NCI-H345 (cell line): Measurements from ENCODE around the gene TYROBP.
A peak's percentile ranks its signal among the peaks of the same experiment; 100 is the strongest.
"Not testable (repeated sequence)": the region's sequence is repeated elsewhere in the genome, so short reads cannot be mapped to it uniquely, and the experiment has no call there.

Source experiments
- DNase-seq: peaks from one replicate; lab custom pipeline; 2025; lab: John Stamatoyannopoulos, UW

The TYROBP gene

GRCh38 chr19:35908010-35908441 lies at the start of gene TYROBP:
TYROBP (minus strand) TSS chr19:35908295; CDS start chr19:35908228, 67 bp downstream.
- no peak for DNase-seq

- not testable (repeated sequence) for DNase-seq
Observed at GRCh38 chr19:35957411-35957810, 49.3 kb upstream of the TYROBP start.

GRCh38 chr19:35955881-35956634 lies 48.0 kb upstream of the TYROBP start:
- DNase-seq: no peak

GRCh38 chr19:35949131-35949530 lies 41.0 kb upstream of the TYROBP start:
- no peak for DNase-seq

GRCh38 chr19:35946203-35946602 lies 38.1 kb upstream of the TYROBP start:
- no peak for DNase-seq

- no peak for DNase-seq
Observed at GRCh38 chr19:35945121-35945790, 37.2 kb upstream of the TYROBP start.

GRCh38 chr19:35944556-35944955 lies 36.5 kb upstream of the TYROBP start:
- DNase-seq: no peak

GRCh38 chr19:35943321-35944301 lies 35.5 kb upstream of the TYROBP start:
- no peak for DNase-seq

GRCh38 chr19:35942235-35942634 lies 34.1 kb upstream of the TYROBP start:
- DNase-seq: no peak

GRCh38 chr19:35940839-35941238 lies 32.7 kb upstream of the TYROBP start:
- DNase-seq: no peak

GRCh38 chr19:35940078-35940775 lies 32.1 kb upstream of the TYROBP start:
- DNase-seq: no peak

GRCh38 chr19:35939307-35940077 lies 31.4 kb upstream of the TYROBP start:
- no peak for DNase-seq

- no peak for DNase-seq
Observed at GRCh38 chr19:35938282-35939224, 30.5 kb upstream of the TYROBP start.

GRCh38 chr19:35937345-35938281 lies 29.5 kb upstream of the TYROBP start:
- no peak for DNase-seq

- DNase-seq: no peak
Observed at GRCh38 chr19:35936738-35937268, 28.7 kb upstream of the TYROBP start.

GRCh38 chr19:35935911-35936737 lies 28.0 kb upstream of the TYROBP start, which contains the start of gene LRFN3:
LRFN3 (plus strand) TSS chr19:35936374; CDS start chr19:35939426, 3,052 bp downstream.
- peak; percentile 96 for DNase-seq

- peak; percentile 16 for DNase-seq
Observed at GRCh38 chr19:35932291-35932936, 24.3 kb upstream of the TYROBP start.
